HepG2 (cell line): ENCODE data around the gene LRP5.

Source experiments
- ARID3A ChIP-seq: IDR thresholded peaks from 2 replicates; pipeline ENCODE4 v1.6.1; 2012; ENCODE audit warnings: low read depth, low read length, improper control_type of control experiment
- CTCF ChIP-seq: sonication (generic); formaldehyde crosslinking; IDR thresholded peaks from 2 replicates; pipeline ENCODE4 v1.5.0; 2020; ENCODE audit warnings: mild to moderate bottlenecking, missing genetic modification reagents, moderate library complexity
- FOXA1 ChIP-seq, 2 experiments: fragments of 450-650 bp in 1 of 2; sonication (generic) in 1 of 2; formaldehyde crosslinking in 1 of 2; IDR thresholded peaks; 2 replicates each; pipeline versions ENCODE4 v1.4.0 to v1.6.1; 2016 to 2020; ENCODE audit warnings: missing genetic modification reagents in 1 of 2
- GATAD1 ChIP-seq: IDR thresholded peaks from 2 replicates; pipeline ENCODE4 v1.6.1; 2016; ENCODE audit warnings: missing genetic modification reagents, missing compliant biosample characterization
- KDM5A ChIP-seq: fragments of 200-600 bp; sonication (generic); IDR thresholded peaks from 2 replicates; pipeline ENCODE4 v1.7.0; 2018; ENCODE audit warnings: antibody characterized with exemption, mild to moderate bottlenecking, low read length, borderline replicate concordance
- SMAD3 ChIP-seq: sonication (generic); formaldehyde crosslinking; IDR thresholded peaks from 2 replicates; pipeline ENCODE4 v1.4.0; 2020; ENCODE audit warnings: missing genetic modification reagents
- USF2 ChIP-seq, 2 experiments: sonication (generic) in 1 of 2; formaldehyde crosslinking in 1 of 2; IDR thresholded peaks; 2 replicates each; pipeline versions ENCODE4 v1.5.1 to v1.6.1; 2011 to 2020; ENCODE audit warnings: borderline replicate concordance in 1 of 2, low read depth in 1 of 2, low read length in 1 of 2, mild to moderate bottlenecking in 1 of 2, missing genetic modification reagents in 1 of 2, moderate library complexity in 1 of 2
- ZNF207 ChIP-seq: fragments of 450-650 bp; IDR thresholded peaks from 2 replicates; pipeline ENCODE4 v1.6.1; 2016; ENCODE audit warnings: antibody characterized with exemption, borderline replicate concordance

- TF ChIP-seq ZNF207 (no peak), SMAD3 (CRISPR knock-in tag) (no peak), CTCF (no peak), GATAD1 (no peak), KDM5A (no peak), FOXA1 (IDR thresholded peaks at IDR 0.05) (no peak), FOXA1 (CRISPR knock-in tag; IDR thresholded peaks at IDR 0.05) (no peak), ARID3A (no peak), USF2 (IDR thresholded peaks at IDR 0.05; ENCODE audit: low read depth, low read length) (no peak), USF2 (CRISPR knock-in tag; IDR thresholded peaks at IDR 0.05; ENCODE audit: borderline replicate concordance) (no peak)
Observed at GRCh38 chr11:68296344-68297051, 15.9 kb upstream of the LRP5 start.
